CD4-positive, alpha-beta T cell treated with Interferon alpha-2 for 1 hour (primary cell): ENCODE results near the gene NUMA1.

Experiments used
- DNase-seq, 2 donors: peaks; one replicate each; pipeline ENCODE4 v3.0.0-alpha.2; 2020 to 2022

The NUMA1 gene

DNA sequence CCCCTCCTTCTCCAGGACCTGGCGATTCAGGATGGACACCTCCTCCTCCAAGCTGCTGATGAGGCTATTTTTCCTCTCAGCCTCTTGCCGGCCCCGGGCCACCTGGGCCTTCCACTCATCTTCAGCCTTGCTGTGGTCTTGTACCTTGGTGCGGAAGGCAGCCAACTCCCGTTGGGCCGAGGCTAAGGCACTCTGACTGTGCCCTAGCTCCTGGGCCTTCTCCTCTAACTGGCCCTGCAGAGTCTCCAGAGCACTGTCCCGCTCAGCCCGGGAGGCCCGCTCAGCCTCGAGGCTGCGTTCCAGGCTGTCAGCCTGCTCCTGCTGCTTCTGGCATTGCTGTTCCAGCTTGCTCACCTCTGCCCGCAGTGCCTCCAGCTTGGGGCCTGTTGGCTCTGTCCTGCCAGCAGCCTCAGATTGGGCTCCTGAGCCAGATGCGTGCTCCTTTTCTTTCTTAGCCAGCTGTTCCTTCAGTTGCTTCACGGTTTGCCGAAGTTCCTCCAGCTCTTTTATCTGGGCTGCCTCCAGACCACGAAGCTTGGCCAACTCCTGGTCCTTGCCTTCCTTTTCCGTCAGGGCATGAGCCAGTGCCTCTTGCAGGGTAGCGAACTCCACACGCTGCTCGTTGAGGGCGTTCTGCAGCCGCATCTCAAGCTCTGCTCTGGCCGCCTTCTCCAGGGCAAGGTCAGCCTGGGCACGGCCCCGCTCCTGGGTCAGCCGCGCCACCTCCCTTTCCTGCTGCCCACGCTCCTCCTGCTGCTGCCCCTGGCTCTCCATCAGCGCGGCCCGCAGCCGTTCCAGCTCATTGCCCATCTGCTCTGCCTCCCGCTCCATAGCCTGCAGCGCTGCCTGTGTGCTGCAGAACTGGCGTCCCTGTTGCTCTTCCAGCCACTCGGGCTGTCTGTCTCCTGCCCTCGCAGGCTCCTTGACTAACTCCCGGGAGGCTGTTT lies 66.3 kb downstream of the NUMA1 start:
- DNase-seq, result no peak

DNA sequence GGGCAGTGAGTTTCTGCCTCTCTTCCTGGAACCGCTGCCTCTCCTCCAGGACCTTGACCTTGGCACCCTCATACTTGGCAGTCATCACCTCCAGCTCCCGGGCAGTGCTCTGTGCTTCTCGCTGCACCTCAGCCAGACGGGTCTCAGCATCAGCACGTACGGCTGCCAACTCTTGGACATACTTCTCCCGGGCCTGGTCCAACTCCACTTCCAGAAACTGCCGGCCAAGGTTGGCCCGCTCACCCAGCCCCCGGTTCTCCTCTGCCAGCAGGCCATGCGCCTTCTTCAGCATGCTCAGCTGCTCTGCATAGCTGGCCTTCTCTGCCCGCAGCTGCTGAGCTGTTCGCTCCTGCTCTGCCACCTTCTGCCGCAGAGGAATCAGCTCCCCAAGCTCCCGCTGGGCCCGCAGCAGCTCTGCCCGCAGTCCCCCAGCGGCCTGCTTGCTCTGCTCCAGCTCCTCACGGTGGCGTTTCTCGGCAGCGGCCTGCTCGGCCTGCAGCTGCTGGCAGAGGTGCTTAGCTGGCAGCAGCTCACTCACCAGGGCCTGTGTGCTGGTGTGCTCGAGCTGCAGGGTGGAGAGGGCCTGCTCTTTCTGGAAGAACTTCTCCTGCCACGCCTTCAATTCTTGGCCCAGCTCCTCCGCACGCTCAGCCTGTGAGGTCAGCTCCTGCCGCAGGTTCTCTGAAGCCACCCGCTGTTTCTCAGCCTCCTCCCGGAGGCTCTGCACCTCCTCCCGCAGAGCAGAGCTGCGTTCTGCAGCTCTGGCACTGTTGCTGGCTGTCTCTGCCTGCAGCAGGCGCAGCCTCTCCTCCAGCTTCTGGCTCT lies 67.2 kb downstream of the NUMA1 start:
- no peak for DNase-seq

DNA sequence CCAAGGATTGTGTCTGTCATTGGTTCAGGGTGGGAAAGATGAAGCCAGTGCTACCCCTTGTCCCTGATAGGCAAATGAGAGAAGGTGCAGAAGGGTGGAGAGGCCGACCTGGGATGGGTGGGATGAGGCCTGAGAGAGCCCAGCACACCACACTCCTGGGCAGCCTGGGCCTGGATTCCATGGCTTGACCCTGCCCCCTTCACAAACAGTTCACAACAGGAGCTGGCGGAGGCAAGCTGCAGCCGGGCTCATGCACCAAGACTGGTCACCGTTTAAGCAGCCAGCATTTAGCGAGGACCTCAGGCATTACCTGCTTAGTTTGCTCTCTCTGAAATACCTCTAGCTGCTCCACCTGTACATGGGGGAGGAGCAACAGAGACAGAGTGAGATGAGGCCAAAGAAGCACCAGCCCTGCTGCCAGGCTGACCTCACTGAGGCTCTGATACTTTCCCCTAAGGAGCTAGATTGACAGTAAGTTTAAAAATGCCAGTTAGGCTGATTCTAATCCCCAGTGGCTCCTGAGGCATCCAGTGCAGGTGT lies 68.2 kb downstream of the NUMA1 start:
- DNase-seq, result no peak

DNA sequence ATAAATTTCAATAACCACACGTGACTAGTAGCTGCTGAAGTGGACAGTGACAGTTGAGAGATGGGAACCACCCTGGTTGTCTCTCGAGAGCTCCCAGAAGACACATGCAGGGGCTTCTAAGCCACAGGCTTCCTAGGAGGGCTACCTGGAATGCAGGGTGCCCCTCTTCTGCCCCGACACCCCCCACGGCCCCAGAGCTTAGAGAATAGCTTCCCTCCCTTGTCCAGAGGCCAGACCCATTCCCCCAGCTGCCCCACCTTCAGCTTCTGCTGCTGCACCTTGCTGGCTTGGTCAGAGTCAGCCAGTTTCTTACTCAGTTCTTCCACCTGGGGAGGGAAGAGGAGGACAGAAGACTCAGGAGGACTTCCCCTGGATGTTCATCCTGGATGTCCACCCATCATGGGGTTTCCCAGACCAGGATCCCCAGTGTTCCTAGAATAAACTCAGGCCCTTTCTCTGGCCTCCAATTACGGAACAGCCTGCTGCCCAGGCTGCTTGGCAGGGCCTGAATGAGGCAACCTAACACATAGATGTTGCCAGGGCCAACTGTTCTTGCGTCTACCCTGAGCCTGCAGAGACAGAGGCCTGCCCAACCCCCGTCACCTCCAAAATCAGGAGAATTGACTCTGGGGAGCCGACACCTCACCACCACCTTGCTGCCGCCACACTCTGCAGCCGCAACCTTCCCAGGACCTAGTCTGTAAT lies 69.7 kb downstream of the NUMA1 start:
- no peak for DNase-seq

DNA sequence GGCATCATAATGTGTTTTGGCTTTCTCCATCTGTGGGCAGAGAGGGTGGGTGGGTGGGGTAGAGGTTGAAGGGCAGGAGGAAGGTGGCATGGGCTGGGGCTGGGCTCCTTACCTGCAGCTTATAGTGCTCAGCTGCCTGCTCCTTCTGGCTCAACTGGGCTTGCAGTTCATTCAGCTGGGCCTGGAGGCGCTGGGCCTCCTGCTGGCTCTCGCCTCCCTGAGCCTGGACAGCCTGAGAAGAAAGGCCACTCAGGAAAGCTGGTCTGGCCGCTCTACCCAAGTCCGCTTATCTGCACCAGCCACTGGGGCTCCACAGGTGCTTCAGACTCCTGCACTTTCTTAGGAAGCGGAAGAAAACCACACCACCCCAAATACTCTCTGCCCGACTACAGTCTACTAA lies 71.2 kb downstream of the NUMA1 start:
- DNase-seq, result no peak

DNA sequence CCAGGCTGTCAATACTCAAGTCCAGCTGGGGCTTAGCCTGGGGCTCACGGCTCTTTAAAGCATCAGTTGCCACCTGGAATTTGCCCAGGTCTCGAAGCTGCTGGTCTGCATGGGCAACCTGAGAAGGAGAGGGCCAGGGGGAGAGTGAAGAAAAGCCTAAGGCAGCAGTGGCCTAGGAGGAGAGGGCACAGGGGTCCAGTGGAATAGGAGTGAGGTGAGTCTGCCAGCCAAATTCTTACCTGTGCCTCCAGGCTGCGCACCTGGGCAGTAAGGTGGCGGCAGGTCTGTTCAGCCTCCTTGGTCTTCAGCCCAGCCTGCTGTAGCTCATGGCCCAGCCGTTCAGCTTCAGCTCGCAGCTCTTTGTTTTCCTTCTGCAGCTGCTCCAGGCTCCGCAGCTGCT lies 71.6 kb downstream of the NUMA1 start:
- DNase-seq, result no peak

DNA sequence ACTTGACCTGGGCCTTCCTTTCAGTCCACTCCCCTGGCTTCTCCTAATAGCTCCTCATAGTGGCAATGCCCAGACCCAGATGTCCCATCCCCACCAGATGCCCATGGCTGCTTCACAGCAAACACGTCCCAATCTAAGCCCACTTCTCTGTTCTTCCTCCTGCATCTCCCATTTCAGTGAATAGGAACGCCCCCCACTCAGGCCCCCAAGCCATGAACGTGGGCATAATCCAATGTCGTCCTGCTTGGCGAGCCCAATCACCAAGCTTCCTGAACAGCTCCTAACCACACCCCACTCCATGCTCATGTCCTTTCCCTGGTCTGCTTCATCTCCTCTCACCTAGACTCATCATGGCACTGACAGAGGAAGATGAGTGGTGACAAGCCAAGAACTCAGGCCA lies 72.8 kb downstream of the NUMA1 start:
- DNase-seq, result no peak

DNA sequence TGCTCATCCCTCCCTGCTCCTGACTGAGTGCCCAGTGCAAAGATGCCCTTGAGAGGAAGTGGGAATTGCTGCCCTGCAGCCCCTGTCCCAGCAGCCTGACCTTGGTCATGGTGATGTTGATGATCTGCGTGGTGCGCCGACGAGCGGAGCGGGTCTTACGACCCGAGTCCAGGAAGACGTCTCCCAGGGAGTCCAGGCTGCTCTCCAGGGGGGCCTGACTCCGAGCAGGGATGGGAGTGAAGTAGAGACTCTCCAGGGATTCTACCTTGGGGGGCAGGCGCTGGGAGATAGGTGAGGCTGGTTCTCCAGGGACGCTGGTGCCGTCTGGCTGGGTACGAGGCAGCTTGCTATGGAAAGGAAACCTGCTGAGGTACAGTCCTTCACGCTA lies 73.3 kb downstream of the NUMA1 start:
- DNase-seq, result no peak

DNA sequence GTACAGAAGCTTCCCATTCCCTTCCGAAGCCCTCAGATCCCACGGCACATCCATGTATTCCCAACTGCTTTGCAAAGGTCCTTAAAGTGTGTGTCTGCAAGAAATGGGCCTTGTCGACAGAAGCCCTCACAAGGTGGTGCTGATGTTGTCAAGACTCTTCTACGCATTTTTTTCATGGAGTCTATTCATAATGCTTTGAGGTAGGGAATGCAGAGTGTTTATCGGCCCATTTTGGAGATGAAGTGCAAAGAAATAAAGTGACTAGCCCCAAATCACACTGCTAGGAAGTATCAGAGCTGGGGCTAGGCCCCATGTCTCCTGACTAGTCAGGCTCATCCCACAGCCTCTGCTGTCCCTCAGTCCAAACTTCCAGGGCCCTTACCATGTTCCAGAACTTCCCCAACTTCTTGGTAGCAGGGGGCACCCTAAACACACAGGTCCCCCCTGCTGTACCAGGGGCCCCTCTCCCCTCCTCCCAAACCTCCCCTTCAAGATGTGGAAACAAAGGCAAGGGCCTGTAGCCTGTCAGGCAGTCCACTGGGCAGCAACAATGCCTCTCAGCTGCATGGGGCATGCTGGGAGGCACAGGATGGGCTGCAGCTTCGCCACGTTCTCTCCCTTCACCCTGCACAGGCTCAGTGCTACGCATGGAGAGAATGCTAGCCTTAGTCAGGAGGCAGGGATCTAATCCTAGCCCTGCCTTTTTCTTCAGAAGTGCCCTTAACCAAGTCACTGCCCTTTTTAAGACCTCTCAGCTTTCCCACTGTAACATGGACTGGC lies 73.8 kb downstream of the NUMA1 start:
- DNase-seq, result no peak

DNA sequence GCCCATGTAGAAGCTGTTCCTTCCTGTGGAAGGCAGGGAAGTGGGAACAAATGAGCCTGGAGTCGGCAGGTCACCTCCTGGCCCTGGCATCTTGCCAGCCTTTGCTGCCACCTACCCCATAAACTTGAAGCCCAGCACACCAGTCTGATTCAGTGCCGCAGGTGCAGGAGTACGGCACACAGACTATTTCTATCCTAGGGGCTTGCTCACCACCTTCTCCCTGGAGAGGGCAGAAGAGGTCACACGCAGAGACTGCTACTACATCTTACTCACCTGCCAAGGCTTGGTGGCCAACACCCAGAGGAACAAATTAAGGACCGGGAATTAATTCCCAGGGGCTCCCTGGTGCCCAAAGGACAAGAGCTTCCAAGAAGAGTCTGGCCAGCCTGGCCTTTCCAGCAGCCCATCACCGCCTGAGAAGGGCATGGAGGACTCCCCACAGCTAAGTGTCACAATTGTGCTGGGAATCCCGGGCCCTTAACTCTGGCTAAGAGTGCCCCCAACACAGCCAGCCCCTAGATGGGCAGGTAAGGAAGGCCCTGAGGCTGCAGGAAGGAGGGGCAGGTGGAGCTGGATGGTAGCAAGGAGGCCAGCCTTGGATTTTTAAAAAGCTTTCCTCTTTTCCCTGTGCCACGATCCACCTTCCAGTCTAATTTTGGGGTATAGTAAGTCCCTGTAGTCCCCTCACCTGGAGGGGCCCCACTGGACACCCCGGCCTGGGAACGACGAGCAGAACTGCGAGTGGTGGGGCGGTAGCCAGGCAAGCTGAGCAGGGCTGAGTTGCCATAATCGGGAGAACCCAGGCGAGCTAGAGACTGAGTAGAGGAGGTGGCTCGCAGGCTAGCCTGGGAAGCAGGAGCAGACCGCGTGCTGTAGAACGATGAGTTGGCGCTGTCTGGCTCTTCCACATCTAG lies 74.7 kb downstream of the NUMA1 start:
- no peak for DNase-seq

DNA sequence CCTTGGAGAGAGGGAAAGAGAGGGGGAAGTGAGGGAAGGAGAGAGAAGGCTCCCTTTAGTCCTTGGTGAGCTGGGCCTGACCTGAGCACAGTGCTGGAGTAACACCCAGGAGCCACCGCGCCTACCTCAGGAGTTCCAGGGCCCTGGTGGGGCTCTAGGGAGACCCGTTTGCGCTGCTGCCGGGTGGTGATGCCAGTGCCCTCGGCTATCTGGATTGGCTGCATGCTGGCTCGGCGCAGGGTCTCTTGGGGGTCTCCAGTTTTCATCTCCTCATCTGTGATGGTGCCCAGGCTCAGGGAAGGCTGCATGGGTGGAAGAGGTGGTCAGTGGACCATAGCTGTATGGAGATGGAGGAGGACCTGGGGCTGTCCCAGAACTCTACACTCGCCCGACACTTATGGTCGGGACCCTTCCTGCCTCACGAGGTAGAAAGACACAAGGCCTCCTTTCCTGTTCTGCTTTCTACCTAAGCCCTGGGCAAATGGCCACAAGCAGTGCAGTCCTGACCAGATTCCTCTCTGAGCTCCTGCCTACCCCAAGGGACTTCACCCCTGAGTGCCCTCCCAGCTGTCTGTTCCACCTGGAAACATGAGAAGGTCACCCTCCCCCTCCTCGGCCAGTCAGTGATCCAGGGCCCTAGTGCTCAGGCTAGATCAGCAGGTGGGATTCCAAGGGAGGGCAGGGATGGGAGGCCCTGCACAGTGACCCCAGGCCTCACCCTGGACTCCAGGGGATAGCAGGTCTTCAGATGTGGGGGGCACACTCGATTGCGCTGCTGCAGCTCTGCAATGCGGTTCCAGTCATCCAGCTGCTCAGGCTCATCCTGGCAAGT lies 75.6 kb downstream of the NUMA1 start:
- no peak for DNase-seq

DNA sequence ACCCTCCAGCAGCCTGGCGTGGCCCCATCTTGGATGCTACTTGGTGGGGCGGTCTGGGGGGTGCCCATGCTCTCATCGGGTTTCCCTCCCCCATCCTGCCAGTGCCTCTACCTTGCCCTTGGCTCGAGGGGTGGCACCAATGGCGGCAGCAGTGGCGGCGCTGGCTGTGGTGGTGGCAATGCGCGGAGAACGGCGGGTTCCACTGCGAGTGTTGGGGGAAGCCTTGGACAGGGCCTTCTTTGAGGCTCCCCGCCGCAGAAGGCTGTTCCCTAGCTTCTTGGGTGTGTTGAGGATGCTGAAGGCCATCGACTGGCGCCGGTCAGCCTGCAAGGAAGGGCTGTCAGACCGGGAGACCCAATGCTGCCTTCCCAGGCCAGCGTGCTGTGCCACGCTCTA lies 76.6 kb downstream of the NUMA1 start:
- DNase-seq, result no peak

DNA sequence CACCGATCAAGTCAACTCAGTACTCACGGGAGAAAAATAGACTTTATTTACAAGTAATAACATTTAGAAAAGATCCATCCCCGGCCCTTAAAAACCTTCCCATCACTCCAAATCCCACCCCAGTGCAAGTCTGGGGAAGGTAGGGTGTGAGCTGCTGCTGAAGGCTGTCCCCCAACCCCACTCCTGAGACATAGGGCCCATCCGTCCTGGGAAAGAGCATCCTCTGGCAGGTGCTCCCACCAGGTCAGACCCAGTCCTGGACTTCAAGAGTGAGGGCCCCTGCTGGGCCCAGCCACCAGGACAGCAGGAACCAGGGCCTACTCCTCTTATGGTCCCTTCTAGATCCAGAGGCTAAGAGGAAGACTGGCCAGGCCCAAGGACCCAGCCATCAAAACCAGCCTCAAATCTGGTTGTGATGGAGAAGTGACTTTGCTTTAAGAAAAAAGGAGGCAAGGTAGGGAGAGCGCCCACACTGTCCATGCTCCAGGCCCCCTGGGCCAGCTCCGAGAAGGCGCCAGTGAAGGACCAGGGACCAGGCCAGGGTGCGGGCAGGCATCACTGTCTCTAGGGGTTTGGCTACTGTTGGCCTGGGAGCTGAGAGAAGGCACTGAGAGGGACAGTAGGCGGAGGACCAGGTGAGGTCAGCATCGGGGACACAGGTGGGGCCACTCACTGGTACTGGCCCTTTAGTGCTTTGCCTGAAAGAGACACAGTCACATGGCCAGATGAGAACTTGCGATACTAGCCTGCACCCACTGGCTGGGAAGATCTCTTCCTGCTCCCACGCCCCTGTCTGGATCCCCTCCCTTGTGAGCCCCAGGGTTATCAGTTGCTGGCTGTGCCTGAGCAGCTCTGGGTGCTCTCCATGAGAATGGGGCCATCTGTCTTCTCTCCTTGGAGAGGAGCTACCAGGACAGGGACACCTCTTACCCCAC lies 77.2 kb downstream of the NUMA1 start:
- no peak for DNase-seq

DNA sequence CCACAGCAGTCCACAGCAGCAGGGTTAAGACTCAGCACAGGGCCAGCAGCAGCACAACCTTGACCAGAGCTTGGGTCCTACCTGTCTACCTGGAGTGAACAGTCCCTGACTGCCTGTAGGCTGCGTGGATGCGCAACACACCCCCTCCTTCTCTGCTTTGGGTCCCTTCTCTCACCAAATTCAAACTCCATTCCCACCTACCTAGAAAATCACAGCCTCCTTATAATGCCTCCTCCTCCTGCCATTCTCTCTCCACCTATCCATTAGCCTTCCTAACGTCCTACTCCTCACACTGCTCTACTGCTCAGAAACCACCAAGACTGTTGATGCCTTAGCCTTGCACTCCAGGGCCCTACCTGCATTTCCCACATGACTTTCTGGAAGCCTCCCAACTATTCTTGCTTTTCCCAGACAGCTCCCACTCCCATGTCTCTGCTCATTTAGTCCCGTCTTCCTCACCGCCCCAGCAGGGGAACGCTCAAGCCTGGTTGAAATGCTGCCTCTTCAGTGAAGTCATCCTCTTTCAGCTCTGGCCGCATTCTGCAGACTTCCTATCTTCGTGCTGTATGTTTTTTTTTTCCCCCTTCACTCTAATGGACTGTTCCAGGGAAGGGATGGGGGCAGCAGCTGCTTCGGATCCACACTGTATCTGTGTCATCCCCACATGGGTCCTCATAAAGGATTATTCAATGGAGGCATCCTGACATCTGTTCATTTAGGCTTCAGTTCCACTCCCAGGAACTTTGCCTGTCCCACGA lies 78.3 kb downstream of the NUMA1 start:
- DNase-seq, result no peak

DNA sequence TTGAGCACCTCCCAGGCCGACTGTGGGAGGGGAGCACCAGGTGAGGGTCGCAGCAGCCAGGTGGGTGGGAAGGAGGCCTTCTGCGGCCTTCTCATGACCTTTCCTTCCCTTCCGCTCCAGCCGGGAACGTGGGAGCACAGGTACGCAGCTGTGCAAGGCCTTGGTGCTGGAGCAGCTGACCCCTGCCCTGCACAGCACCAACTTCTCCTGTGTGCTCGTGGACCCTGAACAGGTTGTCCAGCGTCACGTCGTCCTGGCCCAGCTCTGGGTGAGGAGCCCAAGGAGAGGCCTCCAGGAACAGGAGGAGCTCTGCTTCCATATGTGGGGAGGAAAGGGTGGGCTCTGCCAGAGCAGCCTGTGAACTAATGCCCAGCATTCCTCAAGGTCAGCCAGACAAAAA lies 79.1 kb downstream of the NUMA1 start:
- DNase-seq, result no peak

DNA sequence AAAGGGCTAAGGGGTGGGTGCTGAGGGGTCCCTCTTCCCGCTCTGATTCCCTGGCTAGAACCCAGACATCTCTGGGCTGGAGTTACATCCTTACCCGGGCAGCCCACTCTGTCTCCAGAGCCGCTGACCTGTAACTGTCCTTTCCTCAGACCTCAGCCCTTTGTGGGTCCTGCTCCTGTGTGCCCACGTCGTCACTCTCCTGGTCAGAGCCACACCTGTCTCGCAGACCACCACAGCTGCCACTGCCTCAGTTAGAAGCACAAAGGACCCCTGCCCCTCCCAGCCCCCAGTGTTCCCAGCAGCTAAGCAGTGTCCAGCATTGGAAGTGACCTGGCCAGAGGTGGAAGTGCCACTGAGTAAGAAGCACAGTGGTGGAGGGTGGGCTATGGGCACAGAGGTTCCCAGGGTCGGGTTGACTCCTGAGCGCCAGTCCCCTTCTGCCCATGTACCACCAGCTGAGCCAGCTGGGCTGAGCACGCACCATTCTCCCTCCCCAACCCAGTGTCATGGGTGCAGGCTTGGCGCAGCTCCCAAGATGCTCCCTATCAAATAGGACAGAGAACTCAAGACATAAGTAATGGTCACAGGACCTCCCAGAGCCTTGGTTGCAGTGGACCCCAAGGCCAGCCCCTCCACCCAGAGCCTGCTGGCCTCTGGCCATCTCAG lies 80.0 kb downstream of the NUMA1 start:
- no peak for DNase-seq

DNA sequence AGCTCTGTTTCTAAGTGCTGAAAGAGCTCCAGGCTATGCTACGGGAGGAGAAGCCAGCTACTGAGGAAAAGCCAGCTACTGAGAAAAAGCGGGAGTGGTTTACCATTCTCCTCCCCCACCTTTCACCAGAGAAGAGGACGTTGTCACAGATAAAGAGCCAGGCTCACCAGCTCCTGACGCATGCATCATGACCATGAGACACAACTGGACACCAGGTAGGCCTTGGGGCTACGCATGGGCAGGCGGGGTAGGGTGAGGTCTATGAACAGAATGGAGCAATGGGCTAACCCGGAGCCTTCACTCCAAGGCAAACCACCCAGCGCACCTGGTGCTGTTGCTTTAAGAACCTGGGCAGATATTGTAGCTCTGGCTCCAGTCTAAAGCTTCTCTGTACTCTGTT lies 80.5 kb downstream of the NUMA1 start:
- DNase-seq, result no peak

DNA sequence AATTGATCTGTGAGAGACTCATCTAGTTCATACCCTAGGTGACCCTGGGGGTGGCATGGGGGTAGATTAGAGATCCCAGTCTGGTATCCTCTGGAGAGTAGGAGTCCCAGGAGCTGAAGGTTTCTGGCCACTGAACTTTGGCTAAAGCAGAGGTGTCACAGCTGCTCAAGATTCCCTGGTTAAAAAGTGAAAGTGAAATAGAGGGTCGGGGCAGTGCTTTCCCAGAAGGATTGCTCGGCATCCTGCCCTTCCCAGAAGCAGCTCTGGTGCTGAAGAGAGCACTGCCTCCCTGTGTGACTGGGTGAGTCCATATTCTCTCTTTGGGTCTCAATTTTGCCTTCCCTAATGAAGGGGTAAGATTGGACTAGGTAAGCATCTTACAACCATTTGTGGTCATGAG lies 81.0 kb downstream of the NUMA1 start:
- DNase-seq, result no peak
